ENCODE data around the gene FGF14.

The FGF14 gene

GRCh38 chr13:101728615-101729014 lies 673.2 kb downstream of the FGF14 start:
- Histone ChIP-seq H3K27me3 (ENCODE audit: control insufficient read depth, insufficient read depth, low read length) (no peaks in the 10 kb centered on the region), H3K4me1 (ENCODE audit: control insufficient read depth, insufficient read depth, low read length) (peaks cover 36% of the 10 kb centered on the region), H3K4me3 (ENCODE audit: low read length) (no peak overlapping the region), H3K9ac (ENCODE audit: low read depth, low read length) (no peak overlapping the region), H3K9me3 (replicated peaks; ENCODE audit: low read length) (no peaks in the 10 kb centered on the region), H3K36me3 (ENCODE audit: insufficient read depth, low read length) (peaks cover 5% of the 10 kb centered on the region), H3K4me2 (ENCODE audit: low read length) (no peak overlapping the region)

GRCh38 chr13:101728021-101728420 lies 673.8 kb downstream of the FGF14 start:
- Histone ChIP-seq H3K27me3 (ENCODE audit: control insufficient read depth, insufficient read depth, low read length) (no peaks in the 10 kb centered on the region), H3K9me3 (replicated peaks; ENCODE audit: low read length) (no peaks in the 10 kb centered on the region), H3K4me2 (ENCODE audit: low read length) (no peak overlapping the region), H3K9ac (ENCODE audit: low read depth, low read length) (no peak overlapping the region), H3K4me1 (ENCODE audit: control insufficient read depth, insufficient read depth, low read length) (peaks cover 36% of the 10 kb centered on the region), H3K4me3 (ENCODE audit: low read length) (no peak overlapping the region), H3K36me3 (ENCODE audit: insufficient read depth, low read length) (peaks cover 11% of the 10 kb centered on the region)

GRCh38 chr13:101727118-101727517 lies 674.7 kb downstream of the FGF14 start:
- Histone ChIP-seq H3K4me1 (ENCODE audit: control insufficient read depth, insufficient read depth, low read length) (peaks cover 36% of the 10 kb centered on the region), H3K4me2 (ENCODE audit: low read length) (no peak overlapping the region), H3K36me3 (ENCODE audit: insufficient read depth, low read length) (peaks cover 20% of the 10 kb centered on the region), H3K4me3 (ENCODE audit: low read length) (no peak overlapping the region), H3K9ac (ENCODE audit: low read depth, low read length) (no peak overlapping the region), H3K9me3 (replicated peaks; ENCODE audit: low read length) (no peaks in the 10 kb centered on the region), H3K27me3 (ENCODE audit: control insufficient read depth, insufficient read depth, low read length) (no peaks in the 10 kb centered on the region)

- peaks cover 36% of the 10 kb centered on the region for H3K4me1 ChIP-seq (ENCODE audit: control insufficient read depth, insufficient read depth, low read length)
- no peak overlapping the region for H3K4me2 ChIP-seq (ENCODE audit: low read length)
- no peak overlapping the region for H3K4me3 ChIP-seq (ENCODE audit: low read length)
- no peaks in the 10 kb centered on the region for H3K27me3 ChIP-seq (ENCODE audit: control insufficient read depth, insufficient read depth, low read length)
- no peaks in the 10 kb centered on the region for H3K9me3 ChIP-seq (replicated peaks; ENCODE audit: low read length)
- no peak overlapping the region for H3K9ac ChIP-seq (ENCODE audit: low read depth, low read length)
- peaks cover 24% of the 10 kb centered on the region for H3K36me3 ChIP-seq (ENCODE audit: insufficient read depth, low read length)
Measured at GRCh38 chr13:101726681-101727080, 675.2 kb downstream of the FGF14 start.

GRCh38 chr13:101718496-101718895 lies 683.4 kb downstream of the FGF14 start:
- Histone ChIP-seq H3K9ac (ENCODE audit: low read depth, low read length) (no peak overlapping the region), H3K4me2 (ENCODE audit: low read length) (no peak overlapping the region), H3K9me3 (replicated peaks; ENCODE audit: low read length) (no peaks in the 10 kb centered on the region), H3K36me3 (ENCODE audit: insufficient read depth, low read length) (peaks cover 86% of the 10 kb centered on the region), H3K4me3 (ENCODE audit: low read length) (no peak overlapping the region), H3K4me1 (ENCODE audit: control insufficient read depth, insufficient read depth, low read length) (no peaks in the 10 kb centered on the region), H3K27me3 (ENCODE audit: control insufficient read depth, insufficient read depth, low read length) (no peaks in the 10 kb centered on the region)

GRCh38 chr13:101717353-101717752 lies 684.5 kb downstream of the FGF14 start:
- H3K4me2 ChIP-seq (ENCODE audit: low read length), result no peak overlapping the region
- H3K27me3 ChIP-seq (ENCODE audit: control insufficient read depth, insufficient read depth, low read length), result no peaks in the 10 kb centered on the region
- no peak overlapping the region for H3K4me3 ChIP-seq (ENCODE audit: low read length)
- H3K4me1 ChIP-seq (ENCODE audit: control insufficient read depth, insufficient read depth, low read length), result no peaks in the 10 kb centered on the region
- no peak overlapping the region for H3K9ac ChIP-seq (ENCODE audit: low read depth, low read length)
- H3K9me3 ChIP-seq (replicated peaks; ENCODE audit: low read length), result no peaks in the 10 kb centered on the region
- peaks cover 85% of the 10 kb centered on the region for H3K36me3 ChIP-seq (ENCODE audit: insufficient read depth, low read length)

GRCh38 chr13:101714195-101714594 lies 687.7 kb downstream of the FGF14 start:
- no peak overlapping the region for H3K4me3 ChIP-seq (ENCODE audit: low read length)
- H3K4me2 ChIP-seq (ENCODE audit: low read length), result no peak overlapping the region
- no peak overlapping the region for H3K9ac ChIP-seq (ENCODE audit: low read depth, low read length)
- peaks cover 7% of the 10 kb centered on the region for H3K4me1 ChIP-seq (ENCODE audit: control insufficient read depth, insufficient read depth, low read length)
- no peaks in the 10 kb centered on the region for H3K27me3 ChIP-seq (ENCODE audit: control insufficient read depth, insufficient read depth, low read length)
- no peaks in the 10 kb centered on the region for H3K9me3 ChIP-seq (replicated peaks; ENCODE audit: low read length)
- H3K36me3 ChIP-seq (ENCODE audit: insufficient read depth, low read length), result peaks cover 82% of the 10 kb centered on the region

GRCh38 chr13:101712026-101712348 lies 689.9 kb downstream of the FGF14 start:
- Histone ChIP-seq H3K4me1 (ENCODE audit: control insufficient read depth, insufficient read depth, low read length) (peaks cover 12% of the 10 kb centered on the region), H3K4me3 (ENCODE audit: low read length) (no peak overlapping the region)

GRCh38 chr13:101711307-101712025 lies 690.4 kb downstream of the FGF14 start:
- H3K4me1 ChIP-seq (ENCODE audit: control insufficient read depth, insufficient read depth, low read length), result peaks cover 15% of the 10 kb centered on the region
- H3K36me3 ChIP-seq (ENCODE audit: insufficient read depth, low read length), result peaks cover 86% of the 10 kb centered on the region
- H3K9me3 ChIP-seq (replicated peaks; ENCODE audit: low read length), result no peaks in the 10 kb centered on the region
- no peak overlapping the region for H3K4me2 ChIP-seq (ENCODE audit: low read length)
- no peak overlapping the region for H3K4me3 ChIP-seq (ENCODE audit: low read length)
- no peaks in the 10 kb centered on the region for H3K27me3 ChIP-seq (ENCODE audit: control insufficient read depth, insufficient read depth, low read length)
- H3K9ac ChIP-seq (ENCODE audit: low read depth, low read length), result no peak overlapping the region

More at GRCh38 chr13:101712026-101712348, 689.9 kb downstream of the FGF14 start:
- H3K9ac ChIP-seq (ENCODE audit: low read depth, low read length), result no peak overlapping the region
- H3K27me3 ChIP-seq (ENCODE audit: control insufficient read depth, insufficient read depth, low read length), result no peaks in the 10 kb centered on the region
- peaks cover 85% of the 10 kb centered on the region for H3K36me3 ChIP-seq (ENCODE audit: insufficient read depth, low read length)
- H3K4me2 ChIP-seq (ENCODE audit: low read length), result no peak overlapping the region
- no peaks in the 10 kb centered on the region for H3K9me3 ChIP-seq (replicated peaks; ENCODE audit: low read length)

- Histone ChIP-seq H3K36me3 (ENCODE audit: insufficient read depth, low read length) (peaks cover 72% of the 10 kb centered on the region), H3K4me3 (ENCODE audit: low read length) (no peak overlapping the region), H3K4me2 (ENCODE audit: low read length) (no peak overlapping the region), H3K4me1 (ENCODE audit: control insufficient read depth, insufficient read depth, low read length) (peaks cover 26% of the 10 kb centered on the region), H3K9me3 (replicated peaks; ENCODE audit: low read length) (no peaks in the 10 kb centered on the region), H3K9ac (ENCODE audit: low read depth, low read length) (no peak overlapping the region), H3K27me3 (ENCODE audit: control insufficient read depth, insufficient read depth, low read length) (no peaks in the 10 kb centered on the region)
Measured at GRCh38 chr13:101709952-101710351, 691.9 kb downstream of the FGF14 start.

- Histone ChIP-seq H3K36me3 (ENCODE audit: insufficient read depth, low read length) (peaks cover 61% of the 10 kb centered on the region), H3K27me3 (ENCODE audit: control insufficient read depth, insufficient read depth, low read length) (no peaks in the 10 kb centered on the region), H3K9ac (ENCODE audit: low read depth, low read length) (no peak overlapping the region), H3K4me2 (ENCODE audit: low read length) (no peak overlapping the region), H3K4me3 (ENCODE audit: low read length) (no peak overlapping the region), H3K9me3 (replicated peaks; ENCODE audit: low read length) (no peaks in the 10 kb centered on the region), H3K4me1 (ENCODE audit: control insufficient read depth, insufficient read depth, low read length) (peaks cover 28% of the 10 kb centered on the region)
Measured at GRCh38 chr13:101708115-101708514, 693.7 kb downstream of the FGF14 start.

- Histone ChIP-seq H3K36me3 (ENCODE audit: insufficient read depth, low read length) (peaks cover 56% of the 10 kb centered on the region), H3K4me1 (ENCODE audit: control insufficient read depth, insufficient read depth, low read length) (peaks cover 28% of the 10 kb centered on the region)
Measured at GRCh38 chr13:101707659-101708058, 694.2 kb downstream of the FGF14 start.

More at GRCh38 chr13:101707659-101708058, 694.2 kb downstream of the FGF14 start:
- Histone ChIP-seq H3K9me3 (replicated peaks; ENCODE audit: low read length) (no peaks in the 10 kb centered on the region), H3K4me3 (ENCODE audit: low read length) (no peak overlapping the region), H3K9ac (ENCODE audit: low read depth, low read length) (no peak overlapping the region), H3K4me2 (ENCODE audit: low read length) (no peak overlapping the region), H3K27me3 (ENCODE audit: control insufficient read depth, insufficient read depth, low read length) (no peaks in the 10 kb centered on the region)
